Midbrain (tissue), 1 donor: ENCODE measurements around the gene IL1RAP.
A peak's percentile ranks its signal among the peaks of the same experiment; 100 is the strongest.

Experiments used
- DNase-seq: peaks from one replicate; lab custom pipeline; 2025; lab: John Stamatoyannopoulos, UW

IL1RAP gene

GRCh38 chr3:190542846-190543245 is 29.0 kb downstream of the IL1RAP start:
- DNase-seq = no peak

- no peak for DNase-seq
These were observed 29.8 kb downstream of the IL1RAP start for GRCh38 chr3:190543671-190544070.

GRCh38 chr3:190545191-190545590 is 31.3 kb downstream of the IL1RAP start:
- DNase-seq = no peak

- no peak for DNase-seq
These were observed 33.1 kb downstream of the IL1RAP start for GRCh38 chr3:190546881-190547510.

GRCh38 chr3:190548031-190548656 is 34.3 kb downstream of the IL1RAP start:
- DNase-seq = no peak

- DNase-seq = no peak
These were observed 38.1 kb downstream of the IL1RAP start for GRCh38 chr3:190552021-190552420.

- DNase-seq = no peak
These were observed 39.3 kb downstream of the IL1RAP start for GRCh38 chr3:190552969-190553759.

- DNase-seq = no peak
These were observed 40.3 kb downstream of the IL1RAP start for GRCh38 chr3:190554197-190554596.

- DNase-seq = no peak
These were observed 42.5 kb downstream of the IL1RAP start for GRCh38 chr3:190556351-190556750.

- DNase-seq = no peak
These were observed 43.4 kb downstream of the IL1RAP start for GRCh38 chr3:190557296-190557695.

- DNase-seq = no peak
These were observed 44.4 kb downstream of the IL1RAP start for GRCh38 chr3:190558316-190558715.

- DNase-seq = no peak
These were observed 44.9 kb downstream of the IL1RAP start for GRCh38 chr3:190558796-190559195.

GRCh38 chr3:190560013-190560895 is 46.4 kb downstream of the IL1RAP start:
- DNase-seq = no peak

- DNase-seq = no peak
These were observed 49.1 kb downstream of the IL1RAP start for GRCh38 chr3:190562866-190563510.

- no peak for DNase-seq
These were observed 50.3 kb downstream of the IL1RAP start for GRCh38 chr3:190564175-190564574.

GRCh38 chr3:190566043-190566933 is 52.4 kb downstream of the IL1RAP start:
- peak; percentile 37 for DNase-seq

GRCh38 chr3:190568036-190568435 is 54.2 kb downstream of the IL1RAP start:
- DNase-seq = no peak

- DNase-seq = no peak
These were observed 60.6 kb downstream of the IL1RAP start for GRCh38 chr3:190574473-190574872.

GRCh38 chr3:190575437-190576185 is 61.7 kb downstream of the IL1RAP start:
- no peak for DNase-seq

GRCh38 chr3:190577225-190577624 is 63.3 kb downstream of the IL1RAP start:
- no peak for DNase-seq
